Breast epithelium (tissue), 4 donors: ENCODE results near the gene SEBOX. TPM values are rescaled to one million over a fixed set of nuclear protein-coding genes. Genes with fewer than 3 reads are reported as not detected.
A peak's percentile ranks its signal among the peaks of the same experiment; 100 is the strongest.

Experiments used
- DNase-seq, 2 donors: peaks; one replicate each; pipeline ENCODE4 v3.0.0-alpha.2; 2019; ENCODE audit warnings: low spot score in 2 of 2
- H3K27ac ChIP-seq, 2 donors: fragments of 200-600 bp; sonication (generic) in 1 of 2; one replicate each; pipeline ENCODE4 v1.5.1; 2016 to 2019; ENCODE audit warnings: mild to moderate bottlenecking in 1 of 2
- H3K27me3 ChIP-seq, 2 donors: fragments of 200-600 bp; sonication (generic) in 1 of 2; one replicate each; pipeline versions ENCODE4 v1.5.1 to v1.6.0; 2017 to 2019; ENCODE audit warnings: control low read depth in 1 of 2, mild to moderate bottlenecking in 1 of 2
- H3K36me3 ChIP-seq: fragments of 200-600 bp; one replicate; pipeline ENCODE4 v1.5.1; 2019
- H3K4me1 ChIP-seq, 2 donors: fragments of 200-600 bp; sonication (generic); one replicate each; pipeline ENCODE4 v1.5.1; 2016 to 2019; ENCODE audit warnings: control low read depth in 1 of 2
- H3K4me3 ChIP-seq, 3 donors: fragments of 200-600 bp; sonication (generic); 1 replicate in 2 of 3; 2 replicates in 1 of 3; pipeline ENCODE4 v1.5.1; 2016 to 2019; ENCODE audit warnings: mild to moderate bottlenecking in 3 of 3, moderate library complexity in 2 of 3
- H3K9me3 ChIP-seq, 2 donors: fragments of 200-600 bp; sonication (generic) in 1 of 2; one replicate each; pipeline ENCODE4 v1.5.1; 2016 to 2019; ENCODE audit warnings: control low read depth in 1 of 2
- CTCF ChIP-seq, 3 donors: fragments of 450-650 bp; IDR thresholded peaks; one replicate each; pipeline ENCODE4 v1.5.1; 2016 to 2017; ENCODE audit warnings: antibody characterized with exemption in 3 of 3, mild to moderate bottlenecking in 3 of 3, moderate library complexity in 3 of 3
- POLR2A ChIP-seq: fragments of 450-650 bp; IDR thresholded peaks from one replicate; pipeline ENCODE4 v1.6.1; 2016; ENCODE audit warnings: antibody characterized with exemption, mild to moderate bottlenecking, moderate library complexity
- POLR2AphosphoS5 ChIP-seq, 3 donors: sonication (generic); formaldehyde crosslinking; IDR thresholded peaks; one replicate each; pipeline ENCODE4 v1.6.1; 2017; ENCODE audit warnings: antibody characterized with exemption in 3 of 3
- intact Hi-C: fragments of 100-400 bp; cut with DNase I; formaldehyde crosslinking; loops from one replicate; pipeline ENCODE4 v1.15.1; 2023; ENCODE audit warnings: low total_unique reads
- total RNA-seq, 3 donors: library from RNA; depleted of rRNA; stranded (reverse); fragments of >200 nt; gene quantifications; one replicate each; pipeline ENCODE4 v1.1.0, GENCODE V29; 2016

The SEBOX gene
- total RNA-seq, 3 donors from 2014 or later = not detected

DNA sequence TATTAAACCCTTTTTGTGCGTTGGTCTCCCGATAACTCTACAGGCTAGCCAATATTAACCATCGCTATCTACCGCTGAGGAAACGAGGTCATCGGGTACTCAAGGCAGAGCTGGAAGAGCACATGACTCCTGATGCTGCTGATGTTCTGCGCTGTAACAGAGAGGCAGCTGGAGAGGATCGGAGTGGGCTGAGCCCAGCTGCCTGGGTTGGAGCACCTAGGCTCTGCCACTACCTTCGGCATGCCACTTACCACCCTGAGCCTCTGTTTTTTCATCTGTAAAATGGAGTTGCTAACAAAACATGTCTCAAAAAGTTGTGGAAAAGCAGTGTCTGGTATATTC, 41.4 kb upstream of the SEBOX start:
- no peaks in the 10 kb centered on the region for H3K9me3 ChIP-seq
- no peaks in the 10 kb centered on the region for H3K27me3 ChIP-seq
- TF ChIP-seq POLR2AphosphoS5 (IDR thresholded peaks at IDR 0.05) (no peak), CTCF (IDR thresholded peaks at IDR 0.05) (no peak), POLR2A (no peak)
- H3K27ac ChIP-seq = peak overlapping the region; percentile 63 to 86
- DNase-seq = no peak
- H3K4me1 ChIP-seq = peaks cover 0 to 3% of the 10 kb centered on the region in 2 donors
- intact Hi-C loops = no loop called here
- H3K36me3 ChIP-seq = no peaks in the 10 kb centered on the region
- H3K4me3 ChIP-seq = peak overlapping the region; percentile 72 to 99 (median 83)

GRCh38 chr17:28405632-28406472, 40.9 kb upstream of the SEBOX start, which contains the start of gene SLC46A1:
SLC46A1 (minus strand) TSS chr17:28406212; CDS start chr17:28406114, 98 bp downstream.
- Histone ChIP-seq H3K36me3 (no peaks in the 10 kb centered on the region), H3K27me3 (no peaks in the 10 kb centered on the region), H3K27ac (peak within 1 kb of the TSS; percentile 63 to 86), H3K9me3 (no peaks in the 10 kb centered on the region), H3K4me1 (peaks cover 0 to 3% of the 10 kb centered on the region in 2 donors), H3K4me3 (peak within 1 kb of the TSS; percentile 72 to 99 (median 83))
- TF ChIP-seq CTCF (IDR thresholded peaks at IDR 0.05) = no peak
- peak in 1 of 3 donors; percentile 16 for TF ChIP-seq POLR2AphosphoS5 (IDR thresholded peaks at IDR 0.05)
- TF ChIP-seq POLR2A = no peak
- DNase-seq = peak in 1 of 2 donors; percentile 50
- intact Hi-C loops = no loop called here

GRCh38 chr17:28404812-28405570, 40.0 kb upstream of the SEBOX start:
- peak overlapping the region; percentile 63 to 86 for H3K27ac ChIP-seq

GRCh38 chr17:28404461-28404811, 39.4 kb upstream of the SEBOX start:
- H3K4me3 ChIP-seq = peak overlapping the region; percentile 72 to 99 (median 83)
- H3K27ac ChIP-seq = no peak overlapping the region
- no peaks in the 10 kb centered on the region for H3K36me3 ChIP-seq
- H3K9me3 ChIP-seq = no peaks in the 10 kb centered on the region
- intact Hi-C loops = no loop called here
- no peaks in the 10 kb centered on the region for H3K27me3 ChIP-seq
- peaks cover 0 to 3% of the 10 kb centered on the region in 2 donors for H3K4me1 ChIP-seq
- TF ChIP-seq POLR2A (no peak), CTCF (IDR thresholded peaks at IDR 0.05) (no peak), POLR2AphosphoS5 (IDR thresholded peaks at IDR 0.05) (no peak)
- no peak for DNase-seq

More at GRCh38 chr17:28404812-28405570, 40.0 kb upstream of the SEBOX start:
- peaks cover 0 to 3% of the 10 kb centered on the region in 2 donors for H3K4me1 ChIP-seq
- intact Hi-C loops = no loop called here
- H3K27me3 ChIP-seq = no peaks in the 10 kb centered on the region
- no peaks in the 10 kb centered on the region for H3K9me3 ChIP-seq
- no peaks in the 10 kb centered on the region for H3K36me3 ChIP-seq
- H3K4me3 ChIP-seq = peak overlapping the region; percentile 72 to 99 (median 83)
- no peak for DNase-seq
- no peak for TF ChIP-seq POLR2AphosphoS5 (IDR thresholded peaks at IDR 0.05)
- no peak for TF ChIP-seq CTCF (IDR thresholded peaks at IDR 0.05)
- TF ChIP-seq POLR2A = no peak

DNA sequence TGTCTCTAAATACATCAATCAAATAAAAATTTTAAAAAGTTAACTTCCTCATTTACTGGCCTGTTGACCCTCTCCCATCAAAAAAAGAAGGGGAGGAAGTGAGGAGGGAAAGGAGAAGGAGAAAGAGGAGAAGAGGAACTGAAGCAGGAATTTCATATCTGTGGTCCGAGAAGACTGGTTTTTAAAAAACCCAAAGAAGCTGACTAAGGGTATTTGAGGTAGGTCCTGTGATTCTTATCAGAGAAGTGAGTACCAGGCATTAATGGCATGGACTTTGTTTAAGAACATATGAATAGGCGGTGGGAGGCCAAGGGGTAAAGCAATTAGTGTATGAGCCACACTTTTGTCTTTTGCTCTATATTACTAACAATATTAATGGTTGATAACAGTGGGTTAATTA, 39.0 kb upstream of the SEBOX start:
- intact Hi-C loops = no loop called here
- no peaks in the 10 kb centered on the region for H3K36me3 ChIP-seq
- H3K4me3 ChIP-seq = peak overlapping the region in 1 of 3 donors; percentile 99
- DNase-seq = no peak
- no peaks in the 10 kb centered on the region for H3K9me3 ChIP-seq
- no peak overlapping the region for H3K27ac ChIP-seq
- H3K4me1 ChIP-seq = peaks cover 0 to 3% of the 10 kb centered on the region in 2 donors
- TF ChIP-seq CTCF (IDR thresholded peaks at IDR 0.05) (no peak), POLR2A (no peak), POLR2AphosphoS5 (IDR thresholded peaks at IDR 0.05) (no peak)
- no peaks in the 10 kb centered on the region for H3K27me3 ChIP-seq
